ENCODE data around the gene ITGA1. TPM values are rescaled to one million over a fixed set of nuclear protein-coding genes. Genes with fewer than 3 reads are reported as not detected.

Gene ITGA1
- polyA plus RNA-seq, 2 donors: 5.3 to 7.7 TPM

GRCh38 chr5:52831786-52832511 is 44.2 kb downstream of the ITGA1 start:
- Histone ChIP-seq H3K27ac (ENCODE audit: low read depth in 2 of 2, low read length in 1 of 2) (no peak overlapping the region), H3K36me3 (ENCODE audit: control insufficient read depth in 2 of 2, insufficient read depth in 2 of 2, low read length in 1 of 2) (no peaks in the 10 kb centered on the region), H3K4me1 (ENCODE audit: control insufficient read depth in 2 of 2, insufficient read depth in 2 of 2, low read length in 1 of 2) (no peaks in the 10 kb centered on the region), H3K27me3 (ENCODE audit: control insufficient read depth in 1 of 2, insufficient read depth in 2 of 2, low read length in 2 of 2) (no peaks in the 10 kb centered on the region), H3K4me3 (ENCODE audit: low read depth in 1 of 2, low read length in 2 of 2) (no peak overlapping the region), H3K9me3 (ENCODE audit: control insufficient read depth in 2 of 2, insufficient read depth in 1 of 2, low read depth in 1 of 2, low read length in 1 of 2) (no peaks in the 10 kb centered on the region)
- WGBS, 2 donors: 74 to 80% methylated on average over 2 of the region's 2 CpGs

GRCh38 chr5:52834320-52834719 is 46.6 kb downstream of the ITGA1 start:
- no peaks in the 10 kb centered on the region for H3K27me3 ChIP-seq (ENCODE audit: control insufficient read depth in 1 of 2, insufficient read depth in 2 of 2, low read length in 2 of 2)
- no peak overlapping the region for H3K27ac ChIP-seq (ENCODE audit: low read depth in 2 of 2, low read length in 1 of 2)
- H3K9me3 ChIP-seq (ENCODE audit: control insufficient read depth in 2 of 2, insufficient read depth in 1 of 2, low read depth in 1 of 2, low read length in 1 of 2): no peaks in the 10 kb centered on the region
- no peak overlapping the region for H3K4me3 ChIP-seq (ENCODE audit: low read depth in 1 of 2, low read length in 2 of 2)
- peaks cover 0 to 2% of the 10 kb centered on the region in 2 donors for H3K4me1 ChIP-seq (ENCODE audit: control insufficient read depth in 2 of 2, insufficient read depth in 2 of 2, low read length in 1 of 2)
- WGBS, 2 donors: 89 to 93% methylated on average over 2 of the region's 2 CpGs
- H3K36me3 ChIP-seq (ENCODE audit: control insufficient read depth in 2 of 2, insufficient read depth in 2 of 2, low read length in 1 of 2): no peaks in the 10 kb centered on the region

- WGBS, 2 donors: 67 to 75% methylated on average over 7 of the region's 7 CpGs
- H3K27me3 ChIP-seq (ENCODE audit: control insufficient read depth in 1 of 2, insufficient read depth in 2 of 2, low read length in 2 of 2): no peaks in the 10 kb centered on the region
- peaks cover 0 to 2% of the 10 kb centered on the region in 2 donors for H3K4me1 ChIP-seq (ENCODE audit: control insufficient read depth in 2 of 2, insufficient read depth in 2 of 2, low read length in 1 of 2)
- H3K4me3 ChIP-seq (ENCODE audit: low read depth in 1 of 2, low read length in 2 of 2): no peak overlapping the region
- H3K36me3 ChIP-seq (ENCODE audit: control insufficient read depth in 2 of 2, insufficient read depth in 2 of 2, low read length in 1 of 2): no peaks in the 10 kb centered on the region
- peak overlapping the region; percentile 14 to 33 for H3K27ac ChIP-seq (ENCODE audit: low read depth in 2 of 2, low read length in 1 of 2)
- H3K9me3 ChIP-seq (ENCODE audit: control insufficient read depth in 2 of 2, insufficient read depth in 1 of 2, low read depth in 1 of 2, low read length in 1 of 2): no peaks in the 10 kb centered on the region
Measured at GRCh38 chr5:52837068-52837467, 49.4 kb downstream of the ITGA1 start.

- H3K27ac ChIP-seq (ENCODE audit: low read depth in 2 of 2, low read length in 1 of 2): no peak overlapping the region
- H3K9me3 ChIP-seq (ENCODE audit: control insufficient read depth in 2 of 2, insufficient read depth in 1 of 2, low read depth in 1 of 2, low read length in 1 of 2): no peaks in the 10 kb centered on the region
- no peaks in the 10 kb centered on the region for H3K36me3 ChIP-seq (ENCODE audit: control insufficient read depth in 2 of 2, insufficient read depth in 2 of 2, low read length in 1 of 2)
- no peaks in the 10 kb centered on the region for H3K27me3 ChIP-seq (ENCODE audit: control insufficient read depth in 1 of 2, insufficient read depth in 2 of 2, low read length in 2 of 2)
- H3K4me1 ChIP-seq (ENCODE audit: control insufficient read depth in 2 of 2, insufficient read depth in 2 of 2, low read length in 1 of 2): peaks cover 0 to 2% of the 10 kb centered on the region in 2 donors
- H3K4me3 ChIP-seq (ENCODE audit: low read depth in 1 of 2, low read length in 2 of 2): no peak overlapping the region
- 73 to 77% methylated on average over 2 of the region's 2 CpGs for WGBS, 2 donors
Measured at GRCh38 chr5:52837591-52838001, 49.9 kb downstream of the ITGA1 start.

- Histone ChIP-seq H3K36me3 (ENCODE audit: control insufficient read depth in 2 of 2, insufficient read depth in 2 of 2, low read length in 1 of 2) (no peaks in the 10 kb centered on the region), H3K4me1 (ENCODE audit: control insufficient read depth in 2 of 2, insufficient read depth in 2 of 2, low read length in 1 of 2) (peaks cover 0 to 2% of the 10 kb centered on the region in 2 donors), H3K27me3 (ENCODE audit: control insufficient read depth in 1 of 2, insufficient read depth in 2 of 2, low read length in 2 of 2) (no peaks in the 10 kb centered on the region), H3K9me3 (ENCODE audit: control insufficient read depth in 2 of 2, insufficient read depth in 1 of 2, low read depth in 1 of 2, low read length in 1 of 2) (no peaks in the 10 kb centered on the region), H3K27ac (ENCODE audit: low read depth in 2 of 2, low read length in 1 of 2) (peak overlapping the region in 1 of 2 donors; percentile 42), H3K4me3 (ENCODE audit: low read depth in 1 of 2, low read length in 2 of 2) (no peak overlapping the region)
- WGBS, 2 donors: 62 to 73% methylated on average over 7 of the region's 7 CpGs
Measured at GRCh38 chr5:52838326-52839015, 50.8 kb downstream of the ITGA1 start.

- Histone ChIP-seq H3K27ac (ENCODE audit: low read depth in 2 of 2, low read length in 1 of 2) (no peak overlapping the region), H3K36me3 (ENCODE audit: control insufficient read depth in 2 of 2, insufficient read depth in 2 of 2, low read length in 1 of 2) (no peaks in the 10 kb centered on the region), H3K27me3 (ENCODE audit: control insufficient read depth in 1 of 2, insufficient read depth in 2 of 2, low read length in 2 of 2) (no peaks in the 10 kb centered on the region), H3K9me3 (ENCODE audit: control insufficient read depth in 2 of 2, insufficient read depth in 1 of 2, low read depth in 1 of 2, low read length in 1 of 2) (no peaks in the 10 kb centered on the region), H3K4me3 (ENCODE audit: low read depth in 1 of 2, low read length in 2 of 2) (no peak overlapping the region), H3K4me1 (ENCODE audit: control insufficient read depth in 2 of 2, insufficient read depth in 2 of 2, low read length in 1 of 2) (peaks cover 0 to 2% of the 10 kb centered on the region in 2 donors)
- WGBS, 2 donors: 80 to 95% methylated on average over 1 of the region's 1 CpG
Measured at GRCh38 chr5:52839285-52839684, 51.6 kb downstream of the ITGA1 start.

GRCh38 chr5:52840277-52841050 is 52.7 kb downstream of the ITGA1 start:
- Histone ChIP-seq H3K36me3 (ENCODE audit: control insufficient read depth in 2 of 2, insufficient read depth in 2 of 2, low read length in 1 of 2) (no peaks in the 10 kb centered on the region), H3K27me3 (ENCODE audit: control insufficient read depth in 1 of 2, insufficient read depth in 2 of 2, low read length in 2 of 2) (no peaks in the 10 kb centered on the region), H3K4me1 (ENCODE audit: control insufficient read depth in 2 of 2, insufficient read depth in 2 of 2, low read length in 1 of 2) (peaks cover 0 to 2% of the 10 kb centered on the region in 2 donors), H3K9me3 (ENCODE audit: control insufficient read depth in 2 of 2, insufficient read depth in 1 of 2, low read depth in 1 of 2, low read length in 1 of 2) (no peaks in the 10 kb centered on the region), H3K27ac (ENCODE audit: low read depth in 2 of 2, low read length in 1 of 2) (peak overlapping the region; percentile 4 to 60), H3K4me3 (ENCODE audit: low read depth in 1 of 2, low read length in 2 of 2) (no peak overlapping the region)
- 58 to 59% methylated on average over 8 of the region's 8 CpGs for WGBS, 2 donors

- Histone ChIP-seq H3K27me3 (ENCODE audit: control insufficient read depth in 1 of 2, insufficient read depth in 2 of 2, low read length in 2 of 2) (no peaks in the 10 kb centered on the region), H3K36me3 (ENCODE audit: control insufficient read depth in 2 of 2, insufficient read depth in 2 of 2, low read length in 1 of 2) (no peaks in the 10 kb centered on the region), H3K4me3 (ENCODE audit: low read depth in 1 of 2, low read length in 2 of 2) (no peak overlapping the region), H3K27ac (ENCODE audit: low read depth in 2 of 2, low read length in 1 of 2) (no peak overlapping the region), H3K9me3 (ENCODE audit: control insufficient read depth in 2 of 2, insufficient read depth in 1 of 2, low read depth in 1 of 2, low read length in 1 of 2) (no peaks in the 10 kb centered on the region), H3K4me1 (ENCODE audit: control insufficient read depth in 2 of 2, insufficient read depth in 2 of 2, low read length in 1 of 2) (peaks cover 0 to 2% of the 10 kb centered on the region in 2 donors)
Measured at GRCh38 chr5:52841114-52841513, 53.4 kb downstream of the ITGA1 start.

- Histone ChIP-seq H3K4me3 (ENCODE audit: low read depth in 1 of 2, low read length in 2 of 2) (no peak overlapping the region), H3K27me3 (ENCODE audit: control insufficient read depth in 1 of 2, insufficient read depth in 2 of 2, low read length in 2 of 2) (no peaks in the 10 kb centered on the region), H3K27ac (ENCODE audit: low read depth in 2 of 2, low read length in 1 of 2) (no peak overlapping the region), H3K36me3 (ENCODE audit: control insufficient read depth in 2 of 2, insufficient read depth in 2 of 2, low read length in 1 of 2) (no peaks in the 10 kb centered on the region), H3K9me3 (ENCODE audit: control insufficient read depth in 2 of 2, insufficient read depth in 1 of 2, low read depth in 1 of 2, low read length in 1 of 2) (no peaks in the 10 kb centered on the region), H3K4me1 (ENCODE audit: control insufficient read depth in 2 of 2, insufficient read depth in 2 of 2, low read length in 1 of 2) (peaks cover 0 to 2% of the 10 kb centered on the region in 2 donors)
Measured at GRCh38 chr5:52842111-52842510, 54.4 kb downstream of the ITGA1 start.
